Femur (tissue), 1 donor: ENCODE results near the gene SPRR1B.
"Not testable (repeated sequence)": the region's sequence is repeated elsewhere in the genome, so short reads cannot be mapped to it uniquely, and the experiment has no call there.

Experiments used
- DNase-seq: peaks from one replicate; pipeline ENCODE4 v3.0.0-alpha.2; 2017

Gene SPRR1B

DNA sequence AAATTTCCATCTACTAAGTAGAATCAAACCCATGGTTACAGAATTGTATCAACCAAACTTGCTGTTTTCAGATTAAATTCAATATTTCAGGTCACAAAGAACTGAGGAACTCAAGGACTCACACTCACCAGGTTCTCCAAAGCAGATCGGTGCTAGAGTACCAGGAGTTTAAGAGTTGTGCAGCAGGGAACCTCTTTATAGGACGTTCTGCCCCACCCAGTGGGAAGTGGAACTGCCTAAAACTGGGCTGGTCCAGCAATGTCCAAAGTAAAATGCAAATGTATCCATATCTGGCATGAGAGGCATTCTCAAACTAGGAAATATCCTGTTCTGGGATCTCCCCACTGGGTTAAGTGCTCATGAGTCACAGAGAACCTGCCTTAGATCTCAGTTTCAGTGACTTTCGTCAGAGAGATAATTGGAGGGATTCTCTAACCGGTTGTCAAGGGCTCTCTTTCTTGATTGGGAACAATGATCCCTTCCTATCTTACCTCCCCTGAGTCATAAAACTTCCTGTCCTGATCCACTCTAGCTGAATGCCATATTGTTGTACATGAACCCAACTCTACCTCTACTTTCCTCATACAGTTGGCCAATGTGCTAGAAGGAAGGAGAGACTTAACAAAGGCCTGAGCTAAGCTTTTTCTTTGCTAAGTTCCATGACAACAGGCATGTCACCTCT is 10.1 kb downstream of the SPRR1B start, which contains the start of gene SPRR2D:
SPRR2D (minus strand) TSS at position 171 of the 682 bp plus-strand sequence. CDS start 774 bp downstream, outside the sequence.
- no peak for DNase-seq

DNA sequence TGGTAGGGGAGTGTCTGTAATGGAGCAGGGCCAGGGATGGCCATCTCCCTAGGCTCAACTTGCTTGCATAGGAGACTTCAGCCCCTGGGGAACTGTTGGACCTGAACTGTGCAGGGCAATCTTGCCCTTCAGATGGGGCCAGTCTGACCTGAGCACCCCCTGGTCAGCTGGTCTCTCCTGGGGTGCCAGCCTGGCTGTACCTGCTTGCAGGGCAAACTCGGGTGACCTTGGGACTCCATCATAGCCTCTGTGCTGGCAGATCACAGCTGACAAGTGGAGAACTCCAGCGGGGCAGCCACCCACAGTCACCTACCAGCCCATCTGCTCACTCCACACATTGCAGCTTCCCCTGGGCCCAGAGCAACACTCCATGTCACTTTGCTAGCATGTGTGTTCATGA is 18.2 kb downstream of the SPRR1B start:
- DNase-seq: no peak

DNA sequence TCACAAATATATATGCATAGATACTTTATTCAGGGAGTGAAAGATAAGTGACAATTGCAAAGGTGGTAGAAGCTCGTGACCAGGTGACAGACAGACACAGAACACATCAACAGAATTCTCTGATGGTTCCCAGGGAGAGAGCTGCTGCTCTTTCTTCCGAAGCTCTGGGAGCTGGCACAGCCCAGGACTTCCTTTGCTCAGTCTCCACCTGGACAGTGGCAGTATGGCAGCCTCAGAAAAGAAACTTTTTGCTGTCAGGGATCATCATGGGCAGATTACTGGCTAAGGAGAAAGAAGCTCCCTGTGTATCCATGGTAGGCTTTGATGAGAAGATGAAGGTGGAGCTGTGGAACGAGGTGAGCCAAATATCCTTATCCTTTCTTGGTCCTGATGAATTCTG is 25.1 kb downstream of the SPRR1B start:
- DNase-seq: not testable (repeated sequence)

DNA sequence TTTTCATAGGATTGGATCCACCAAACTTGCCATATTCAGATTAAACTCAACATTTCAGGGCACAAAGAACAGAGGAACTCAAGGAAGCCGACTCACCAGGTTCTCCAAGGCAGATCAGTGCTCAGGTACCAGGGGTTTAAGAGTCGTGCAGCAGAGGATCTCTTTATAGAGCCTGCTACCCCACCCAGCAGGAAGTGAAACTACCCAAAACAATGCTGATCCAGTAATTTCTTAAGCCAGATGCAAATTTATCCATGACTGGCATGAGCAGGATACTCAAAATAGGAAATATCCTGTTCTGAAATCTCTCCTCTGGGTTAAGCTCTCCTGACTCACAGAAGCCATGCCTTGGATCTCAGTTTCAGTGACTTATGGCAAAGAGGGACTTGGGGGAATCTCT is 26.4 kb downstream of the SPRR1B start, which contains the start of gene SPRR2A:
SPRR2A (minus strand) TSS at position 138 of the 400 bp plus-strand sequence. CDS start 777 bp downstream, outside the sequence.
- no peak for DNase-seq

DNA sequence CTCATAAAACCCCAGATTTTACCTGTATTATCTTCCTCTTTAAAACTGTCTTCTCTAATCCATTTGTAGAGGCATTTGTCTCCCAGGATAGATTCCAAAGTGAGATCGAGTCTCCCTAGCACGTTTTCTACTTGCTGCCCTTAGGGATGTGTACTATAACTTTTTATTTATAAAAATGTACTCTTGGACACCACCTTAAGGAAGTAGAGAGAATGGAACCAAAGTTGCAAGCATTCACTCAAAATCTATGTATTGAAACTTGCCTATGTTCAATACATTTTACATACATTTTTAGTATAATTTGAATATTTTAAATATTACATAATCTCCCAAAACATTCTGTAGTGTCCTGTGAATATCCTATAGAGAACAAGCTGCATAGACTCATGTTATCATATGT is 27.2 kb downstream of the SPRR1B start:
- no peak for DNase-seq

DNA sequence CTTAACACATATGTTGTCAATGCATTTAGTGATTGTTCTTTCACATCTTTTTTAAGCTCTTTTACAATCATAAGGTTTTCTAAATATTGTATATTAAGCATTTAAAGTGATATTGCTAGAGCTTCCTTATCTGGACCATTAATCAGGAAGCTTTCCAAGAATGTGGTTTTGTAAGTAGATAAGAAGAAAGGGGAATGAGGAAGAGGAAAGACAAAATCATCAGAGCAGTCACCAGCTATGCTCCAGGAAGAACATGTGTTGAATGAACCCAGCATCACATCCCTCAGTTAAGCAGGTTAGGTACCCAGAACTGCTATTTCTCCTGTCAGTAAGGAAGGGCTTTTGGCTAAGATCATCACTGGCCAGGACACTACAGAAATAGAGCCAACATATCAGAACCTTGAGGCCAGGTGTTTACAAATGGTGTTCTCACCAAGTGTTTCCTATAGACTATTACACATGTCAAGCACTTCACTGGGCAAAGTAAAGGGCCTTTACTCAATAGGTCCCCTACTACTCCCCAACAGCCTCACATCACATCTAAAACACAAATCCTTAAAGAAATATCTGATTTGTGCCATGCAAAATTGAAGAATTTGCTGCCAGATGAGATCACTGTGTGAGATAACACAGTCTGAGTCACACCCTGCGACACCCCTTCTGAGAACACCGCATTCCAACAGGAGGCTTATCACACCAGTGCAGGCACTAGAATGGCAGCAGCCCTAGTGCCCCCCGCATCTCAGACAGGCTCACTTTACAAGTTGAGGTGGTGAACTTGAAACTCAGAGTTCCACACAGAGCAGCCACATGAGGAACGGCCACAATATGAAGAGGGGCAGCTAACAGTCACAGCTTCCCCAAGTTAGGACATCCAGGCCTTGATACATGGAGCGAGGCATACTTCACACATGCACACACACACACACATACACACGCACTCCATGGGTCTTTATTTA is 28.1 kb downstream of the SPRR1B start:
- DNase-seq: no peak

DNA sequence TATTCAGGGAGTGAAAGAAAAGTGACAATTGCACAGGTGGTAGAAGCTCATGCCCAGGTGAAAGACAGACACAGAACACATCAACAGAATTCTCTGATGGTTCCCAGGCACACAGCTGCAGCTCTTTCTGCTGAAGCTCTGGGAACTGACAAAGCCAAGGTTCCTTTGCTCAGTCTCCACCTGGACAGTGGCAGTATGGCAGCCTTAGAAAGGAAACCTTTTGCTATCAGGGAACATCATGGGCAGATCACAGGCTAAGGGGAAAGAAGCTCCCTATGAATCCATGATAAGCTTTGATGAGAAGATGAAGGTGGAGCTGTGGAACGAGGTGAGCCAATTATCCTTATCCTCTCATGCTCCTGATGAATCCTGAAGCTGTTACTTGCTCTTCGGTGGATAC is 39.2 kb downstream of the SPRR1B start:
- no peak for DNase-seq

DNA sequence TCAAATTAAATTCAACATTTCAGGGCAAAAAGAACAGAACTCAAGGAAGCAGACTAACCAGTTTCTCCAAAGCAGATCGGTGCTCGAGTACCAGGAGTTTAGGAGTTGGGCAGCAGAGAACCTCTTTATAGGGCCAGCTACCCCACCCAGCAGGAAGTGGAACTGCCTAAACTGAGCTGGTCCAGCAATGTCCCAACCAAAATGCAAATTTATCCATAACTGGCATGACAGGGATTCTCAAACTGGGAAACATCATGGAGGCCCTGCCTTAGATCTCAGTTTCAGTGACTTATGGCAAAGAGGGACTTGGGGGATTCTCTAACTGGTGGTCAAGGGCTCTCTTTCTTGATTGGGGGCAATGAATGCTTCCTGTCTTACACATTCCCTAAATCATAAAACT is 40.5 kb downstream of the SPRR1B start, which contains the start of gene SPRR2B:
SPRR2B (minus strand) TSS at position 101 of the 400 bp plus-strand sequence. CDS start 772 bp downstream, outside the sequence.
- no peak for DNase-seq

DNA sequence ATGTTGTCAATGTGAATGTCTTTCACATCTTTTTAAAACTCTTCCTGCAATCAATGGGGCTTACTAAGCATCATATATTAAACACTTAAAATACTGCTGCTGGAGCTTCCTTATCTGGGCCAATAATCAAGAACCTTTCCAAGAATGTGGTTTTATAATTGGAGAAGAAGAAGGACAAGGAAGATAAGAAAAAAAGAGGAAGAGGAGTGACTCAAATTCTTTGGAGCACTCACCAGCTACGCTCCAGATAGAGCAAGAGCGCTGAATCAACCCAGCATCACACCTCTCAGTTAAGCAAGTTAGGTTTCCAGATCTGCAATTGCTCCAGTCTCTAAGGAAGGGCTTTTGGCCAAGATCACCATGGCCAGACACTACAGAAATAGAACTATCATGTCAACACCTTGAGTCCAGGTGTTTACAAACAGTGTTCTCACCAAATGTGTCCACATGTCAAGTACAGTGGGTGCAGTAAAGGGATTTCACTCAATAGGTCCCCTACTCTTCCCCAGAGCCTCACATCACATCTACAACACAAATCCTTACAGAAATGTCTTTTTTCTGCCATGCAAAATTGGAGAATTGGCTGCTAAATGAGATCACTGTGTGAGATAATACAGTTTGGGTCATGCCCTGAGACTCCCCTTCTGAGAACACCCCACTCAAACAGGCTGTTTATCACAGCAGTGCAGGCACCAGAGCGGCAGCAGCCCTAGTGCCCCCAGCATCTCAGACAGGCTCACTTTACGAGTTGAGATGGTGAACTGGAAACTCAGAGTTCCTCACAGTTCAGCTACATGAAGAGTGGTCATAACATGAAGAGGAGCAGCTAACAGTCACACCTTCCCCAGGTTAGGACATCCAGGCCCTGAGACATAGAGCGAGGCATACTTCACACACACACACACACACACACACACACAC is 42.1 kb downstream of the SPRR1B start:
- no peak for DNase-seq

DNA sequence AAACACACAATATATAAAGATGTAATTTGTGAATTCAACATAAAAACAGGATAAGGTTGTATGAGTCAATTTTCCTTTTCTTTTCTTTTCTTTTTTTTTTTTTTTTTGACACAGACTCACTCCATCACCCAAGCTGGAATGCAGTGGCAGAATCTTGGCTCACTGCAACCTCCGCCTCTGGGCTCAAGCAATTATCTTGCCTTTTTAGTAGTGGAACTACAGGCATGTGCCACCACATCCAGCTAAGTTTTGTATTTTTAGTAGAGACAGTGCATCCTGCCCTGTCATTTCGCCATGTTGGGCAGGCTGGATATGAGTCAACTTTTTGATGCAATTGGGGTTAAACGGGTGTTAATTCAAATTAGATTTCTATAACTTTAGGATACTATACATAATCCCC is 50.7 kb downstream of the SPRR1B start:
- DNase-seq: no peak
